Subcutaneous abdominal adipose tissue (tissue), 5 donors: ENCODE data around the gene PARD3.
A peak's percentile ranks its signal among the peaks of the same experiment; 100 is the strongest.

Experiments
- H3K27ac ChIP-seq: one replicate; pipeline ENCODE4 v1.7.0; 2013; ENCODE audit warnings: low read depth, mild to moderate bottlenecking, inconsistent platforms, low read length, moderate library complexity
- H3K27me3 ChIP-seq, 5 donors: one replicate each; pipeline ENCODE4 v1.7.0; 2013; ENCODE audit warnings: low read length in 5 of 5, inconsistent platforms in 1 of 5; ENCODE audit not compliant: control insufficient read depth in 5 of 5, insufficient read depth in 4 of 5
- H3K36me3 ChIP-seq, 5 donors: one replicate each; pipeline ENCODE4 v1.7.0; 2013; ENCODE audit warnings: low read length in 5 of 5; ENCODE audit not compliant: control insufficient read depth in 5 of 5, insufficient read depth in 5 of 5
- H3K4me1 ChIP-seq, 5 donors: one replicate each; pipeline ENCODE4 v1.7.0; 2013; ENCODE audit warnings: low read length in 5 of 5, mild to moderate bottlenecking in 3 of 5, moderate library complexity in 1 of 5; ENCODE audit not compliant: control insufficient read depth in 5 of 5, insufficient read depth in 5 of 5
- H3K4me3 ChIP-seq, 5 donors: one replicate each; pipeline ENCODE4 v1.7.0; 2013; ENCODE audit warnings: low read length in 5 of 5, low read depth in 1 of 5
- H3K9ac ChIP-seq, 5 donors: one replicate each; pipeline ENCODE4 v1.7.0; 2013; ENCODE audit warnings: low read length in 5 of 5, mild to moderate bottlenecking in 4 of 5, moderate library complexity in 3 of 5
- H3K9me3 ChIP-seq, 5 donors: one replicate each; pipeline ENCODE4 v1.7.0; 2013; ENCODE audit warnings: low read length in 5 of 5; ENCODE audit not compliant: control insufficient read depth in 5 of 5
- donor health status: healthy.
- donor health status: healthy.
- donor health status: healthy.
- donor health status: healthy.
- donor health status: healthy.

Gene PARD3

DNA sequence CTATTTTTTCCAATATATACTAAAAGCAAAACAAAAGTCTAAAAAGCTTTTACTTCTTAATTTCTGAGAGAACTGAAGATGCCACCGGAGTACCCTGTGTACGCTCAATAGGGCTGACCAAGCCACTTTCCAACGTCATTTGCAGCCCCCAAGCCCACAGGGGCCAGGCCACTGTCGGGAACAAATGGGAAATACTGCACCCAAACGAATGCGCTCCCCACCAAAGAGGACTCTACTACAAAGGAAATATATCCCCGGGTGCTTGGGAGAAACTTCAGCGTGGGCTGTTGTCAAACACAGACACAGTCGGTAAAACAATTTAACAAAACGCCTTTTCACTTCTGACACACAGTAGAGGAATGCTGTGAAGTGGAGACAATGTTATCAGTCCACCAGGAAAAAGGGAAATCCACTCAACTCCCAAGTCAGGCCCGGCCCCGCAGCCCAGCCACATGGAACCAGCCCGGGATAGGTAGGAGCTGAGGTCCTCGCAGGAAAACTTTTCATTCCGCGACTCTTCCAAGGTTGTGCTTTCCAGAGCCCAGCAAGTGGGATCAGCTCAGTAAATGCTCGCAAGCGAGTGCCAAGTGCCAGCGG, 1.4 kb downstream of the PARD3 start:
- peaks cover 0 to 10% (median 3%) of the 10 kb centered on the region in 5 donors for H3K27me3 ChIP-seq
- H3K9me3 ChIP-seq, result no peaks in the 10 kb centered on the region
- peaks cover 4 to 52% (median 38%) of the 10 kb centered on the region in 5 donors for H3K4me1 ChIP-seq
- no peaks in the 10 kb centered on the region for H3K36me3 ChIP-seq
- H3K27ac ChIP-seq, result peak overlapping the region; percentile 46
- peak overlapping the region in 4 of 5 donors; percentile 56 to 85 (median 80) for H3K9ac ChIP-seq
- peak overlapping the region; percentile 61 to 80 (median 69) for H3K4me3 ChIP-seq

DNA sequence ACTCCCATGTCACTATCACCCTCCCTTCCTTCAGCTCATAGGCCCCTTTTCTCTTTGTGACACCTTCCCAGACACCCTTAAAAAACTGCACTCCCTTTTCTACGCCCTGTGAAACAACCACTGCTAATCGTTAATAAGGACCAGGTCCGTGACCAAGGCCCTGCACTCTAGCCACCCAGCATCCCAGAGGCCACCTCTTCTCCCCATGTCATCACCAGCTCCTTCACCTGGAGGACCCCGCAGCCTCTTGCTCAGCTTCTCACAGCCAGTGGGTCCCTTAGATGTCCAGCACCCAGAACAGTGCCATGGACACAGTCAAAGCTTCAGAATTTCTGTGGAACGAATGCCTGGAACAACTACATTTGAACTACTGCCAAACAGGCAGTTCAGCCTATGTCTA, 2.3 kb downstream of the PARD3 start:
- Histone ChIP-seq H3K27ac (no peak overlapping the region), H3K27me3 (peaks cover 0 to 9% (median 3%) of the 10 kb centered on the region in 5 donors), H3K4me1 (peaks cover 4 to 52% (median 39%) of the 10 kb centered on the region in 5 donors), H3K9ac (no peak overlapping the region), H3K9me3 (no peaks in the 10 kb centered on the region), H3K36me3 (no peaks in the 10 kb centered on the region), H3K4me3 (peak overlapping the region in 2 of 5 donors; percentile 26 to 80)

DNA sequence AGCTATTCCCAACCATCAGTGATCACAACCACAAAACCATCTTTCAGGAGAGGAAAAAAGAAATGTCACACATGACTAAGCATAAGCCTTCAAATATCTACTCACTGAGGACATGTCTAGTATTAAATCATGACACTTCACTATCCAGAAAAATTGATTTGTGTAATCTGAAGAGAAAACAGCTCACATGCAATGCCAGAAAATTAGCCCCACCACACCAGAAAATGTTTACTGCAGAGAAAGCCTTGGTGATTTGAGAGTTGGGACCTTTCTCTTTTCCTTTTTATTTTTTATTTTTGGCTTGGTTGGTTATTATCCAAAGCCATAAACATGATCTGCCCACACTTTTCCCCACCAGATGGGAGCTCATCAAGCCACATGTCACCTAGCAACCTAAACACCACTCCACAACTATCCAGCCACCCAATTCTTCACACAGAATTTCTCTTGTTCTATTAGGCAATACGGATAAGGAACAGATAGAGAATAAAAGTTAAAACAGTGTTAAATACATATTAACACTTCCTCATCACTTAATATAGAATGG, 3.1 kb downstream of the PARD3 start:
- no peak overlapping the region for H3K9ac ChIP-seq
- no peak overlapping the region for H3K27ac ChIP-seq
- no peaks in the 10 kb centered on the region for H3K36me3 ChIP-seq
- H3K9me3 ChIP-seq, result no peaks in the 10 kb centered on the region
- no peak overlapping the region for H3K4me3 ChIP-seq
- H3K4me1 ChIP-seq, result peaks cover 4 to 52% (median 39%) of the 10 kb centered on the region in 5 donors
- H3K27me3 ChIP-seq, result peaks cover 0 to 5% (median 3%) of the 10 kb centered on the region in 5 donors

DNA sequence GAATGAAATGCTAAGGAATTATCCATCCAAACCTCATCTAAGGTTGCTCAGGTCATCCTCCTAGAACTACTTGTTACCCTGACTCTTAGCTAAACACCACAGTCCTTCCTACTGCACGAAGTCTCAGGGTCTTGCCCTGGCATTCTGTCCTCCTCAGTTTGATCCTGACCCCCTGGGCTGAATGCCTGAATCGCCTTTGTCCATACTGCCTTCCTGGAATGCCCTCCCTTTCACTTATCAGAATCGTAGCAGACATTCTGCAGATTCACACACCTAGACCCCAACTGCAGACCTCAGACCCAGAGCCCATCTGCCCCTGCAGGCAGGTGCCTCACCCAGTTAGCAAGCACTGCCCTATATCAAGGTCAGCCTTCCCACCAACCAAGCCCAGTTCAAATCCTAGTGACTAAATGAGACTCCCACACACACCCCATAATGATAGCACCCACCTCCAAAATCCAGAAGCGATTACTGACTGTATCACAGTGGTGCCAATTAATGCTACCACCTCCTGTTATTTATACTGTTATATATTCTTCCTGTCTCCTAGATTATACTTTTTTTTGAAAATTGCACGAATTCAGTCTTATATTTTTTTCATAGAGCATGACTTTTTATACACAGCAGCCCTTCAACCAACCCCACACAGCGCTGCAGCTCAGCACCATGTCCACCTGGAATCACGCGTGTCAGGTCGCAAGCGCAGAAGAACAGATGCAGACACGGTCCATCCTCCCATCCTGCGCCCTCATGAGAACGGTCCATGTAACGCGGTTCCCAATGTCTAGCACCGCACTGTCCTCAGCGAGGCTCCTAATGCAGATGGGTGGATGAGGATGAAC, 3.7 kb downstream of the PARD3 start:
- Histone ChIP-seq H3K4me3 (no peak overlapping the region), H3K27me3 (peaks cover 0 to 8% (median 0%) of the 10 kb centered on the region in 5 donors), H3K27ac (no peak overlapping the region), H3K9me3 (no peaks in the 10 kb centered on the region), H3K4me1 (peaks cover 3 to 48% (median 34%) of the 10 kb centered on the region in 5 donors), H3K36me3 (no peaks in the 10 kb centered on the region), H3K9ac (no peak overlapping the region)

DNA sequence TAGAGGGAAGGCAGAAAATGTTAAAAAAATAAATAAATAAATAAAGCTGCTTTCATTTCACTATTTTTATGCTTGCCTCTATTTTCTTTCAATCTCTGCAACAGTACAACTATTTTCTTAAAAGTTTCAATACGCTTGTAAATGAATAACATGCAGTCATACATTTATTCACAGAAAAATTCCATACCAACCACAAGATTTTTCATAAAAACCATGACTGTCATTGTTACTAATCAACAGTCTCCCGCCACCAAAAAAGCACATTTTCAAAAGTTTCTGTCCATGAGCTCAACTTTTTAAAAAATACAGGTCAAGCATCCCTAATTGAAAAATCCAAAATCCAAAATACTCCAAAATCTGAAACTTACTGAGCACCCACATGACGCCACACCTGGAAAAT, 5.3 kb downstream of the PARD3 start:
- Histone ChIP-seq H3K4me1 (peaks cover 0 to 39% (median 25%) of the 10 kb centered on the region in 5 donors), H3K9me3 (no peaks in the 10 kb centered on the region), H3K36me3 (no peaks in the 10 kb centered on the region), H3K27ac (no peak overlapping the region), H3K9ac (no peak overlapping the region), H3K27me3 (peaks cover 0 to 8% (median 0%) of the 10 kb centered on the region in 5 donors), H3K4me3 (peak overlapping the region in 3 of 5 donors; percentile 17 to 47 (median 44))

DNA sequence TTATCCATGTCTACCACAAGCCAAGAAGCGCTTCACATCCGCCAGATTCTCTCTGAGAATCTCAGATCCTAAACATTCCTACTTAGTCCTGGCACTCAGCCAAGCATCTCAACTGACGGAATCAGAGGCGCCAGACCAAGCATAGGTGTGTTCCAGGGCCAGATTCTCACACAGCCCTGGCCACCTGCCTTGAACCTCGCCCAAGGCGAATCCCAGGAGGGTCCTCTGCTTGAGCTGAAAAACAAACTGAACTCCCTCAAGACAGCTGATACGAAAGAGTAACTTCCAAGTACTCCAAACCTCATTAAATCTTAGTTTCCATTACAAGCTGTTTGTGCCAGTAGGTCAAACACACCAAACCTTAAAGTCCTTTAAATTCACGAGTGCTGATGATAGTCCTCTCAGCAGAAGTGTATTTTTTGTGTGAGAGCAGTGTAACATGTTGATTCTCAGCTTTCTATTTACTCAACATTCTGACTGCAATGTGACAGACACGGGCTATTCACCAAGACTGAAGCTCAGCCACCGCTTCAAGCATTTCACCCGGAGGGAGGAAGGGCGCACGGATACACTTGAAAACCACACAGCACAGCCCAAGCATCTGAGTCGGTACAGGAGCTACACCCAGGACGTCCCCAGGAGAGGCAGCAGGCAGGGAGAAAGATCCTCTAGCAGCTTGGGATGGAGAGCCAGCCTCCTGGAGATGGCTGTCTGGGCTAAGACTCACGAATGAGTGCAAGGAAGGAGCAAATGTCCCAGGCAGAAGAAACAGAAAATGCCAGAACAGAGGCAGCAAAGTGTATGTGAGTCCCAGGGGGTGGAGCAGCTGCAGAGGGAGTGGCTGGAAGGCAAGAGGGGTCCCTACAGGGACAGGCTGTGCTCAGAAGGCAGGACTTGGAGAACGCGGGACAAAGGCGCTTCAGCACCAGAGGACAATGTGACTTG, 6.0 kb downstream of the PARD3 start:
- H3K9ac ChIP-seq, result no peak overlapping the region
- H3K4me3 ChIP-seq, result peak overlapping the region; percentile 13 to 47 (median 38)
- no peak overlapping the region for H3K27ac ChIP-seq

DNA sequence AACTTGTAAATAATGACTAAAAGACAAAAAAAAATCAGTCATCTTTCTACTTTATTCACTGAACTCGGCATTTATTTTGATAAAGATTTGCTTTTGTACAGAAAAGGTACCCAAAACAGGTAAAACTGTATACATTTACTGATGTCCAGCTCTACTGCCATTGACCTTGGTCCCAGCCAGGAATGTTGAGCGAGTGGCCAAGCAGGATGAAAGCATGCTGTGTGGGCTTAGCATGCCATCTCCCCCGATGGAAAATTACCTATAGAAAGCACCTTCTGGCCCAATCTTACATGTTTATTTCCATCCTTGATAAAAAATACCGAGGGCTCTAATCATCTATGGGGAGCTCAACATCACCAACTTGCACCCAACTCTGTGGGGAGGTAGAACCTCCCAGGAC, 6.8 kb downstream of the PARD3 start:
- H3K9me3 ChIP-seq, result no peaks in the 10 kb centered on the region
- H3K27ac ChIP-seq, result no peak overlapping the region
- H3K36me3 ChIP-seq, result no peaks in the 10 kb centered on the region
- H3K4me1 ChIP-seq, result peaks cover 0 to 28% (median 25%) of the 10 kb centered on the region in 5 donors
- no peak overlapping the region for H3K4me3 ChIP-seq
- H3K27me3 ChIP-seq, result peaks cover 0 to 8% (median 0%) of the 10 kb centered on the region in 5 donors
- H3K9ac ChIP-seq, result no peak overlapping the region

More for the DNA sequence above, 6.0 kb downstream of the PARD3 start:
- Histone ChIP-seq H3K36me3 (no peaks in the 10 kb centered on the region), H3K9me3 (no peaks in the 10 kb centered on the region), H3K4me1 (peaks cover 0 to 35% (median 25%) of the 10 kb centered on the region in 5 donors), H3K27me3 (peaks cover 0 to 8% (median 0%) of the 10 kb centered on the region in 5 donors)

DNA sequence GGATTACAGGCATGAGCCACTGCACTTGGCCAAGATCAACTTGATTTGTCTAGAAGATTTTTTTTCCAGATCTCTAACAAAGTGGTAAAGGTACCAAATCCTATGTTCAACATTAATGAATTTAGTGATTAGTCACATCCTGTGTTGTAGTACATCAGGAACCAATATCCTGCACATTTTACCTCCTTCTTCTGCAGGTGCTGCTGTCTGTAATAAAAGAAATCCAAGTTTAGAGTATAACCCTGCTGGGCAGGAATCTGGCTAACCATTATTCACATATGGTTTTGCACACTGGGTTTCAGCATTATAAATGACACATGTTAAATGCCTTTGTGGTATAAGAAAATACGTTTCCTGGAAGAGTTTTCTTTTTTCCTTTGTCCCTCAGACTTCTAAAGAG, 10.8 kb downstream of the PARD3 start:
- Histone ChIP-seq H3K9ac (no peak overlapping the region), H3K27me3 (peaks cover 0 to 3% (median 0%) of the 10 kb centered on the region in 5 donors), H3K36me3 (no peaks in the 10 kb centered on the region), H3K27ac (no peak overlapping the region), H3K4me1 (peaks cover 0 to 22% (median 6%) of the 10 kb centered on the region in 5 donors), H3K9me3 (no peaks in the 10 kb centered on the region), H3K4me3 (no peak overlapping the region)

DNA sequence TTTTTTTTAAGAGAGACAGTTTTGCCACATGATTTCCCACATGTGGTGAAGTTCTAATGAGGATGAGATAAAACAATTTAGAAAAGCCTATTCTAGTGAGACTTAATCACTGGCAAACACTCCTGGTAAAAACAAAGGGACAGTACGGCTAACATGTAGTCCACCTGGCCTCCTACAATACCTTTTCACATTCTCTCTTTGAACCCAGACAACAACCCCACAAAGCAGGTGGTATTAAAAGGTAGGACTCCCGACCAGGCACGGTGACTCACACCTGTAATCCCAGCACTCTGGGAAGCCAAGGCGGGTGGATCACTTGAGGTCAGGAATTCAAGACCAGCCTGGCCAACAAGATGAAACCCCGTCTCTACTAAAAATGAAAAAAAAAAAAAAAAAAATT, 12.4 kb downstream of the PARD3 start:
- no peak overlapping the region for H3K9ac ChIP-seq
- H3K27me3 ChIP-seq, result peaks cover 0 to 3% (median 0%) of the 10 kb centered on the region in 5 donors
- no peaks in the 10 kb centered on the region for H3K9me3 ChIP-seq
- H3K4me3 ChIP-seq, result no peak overlapping the region
- no peaks in the 10 kb centered on the region for H3K36me3 ChIP-seq
- peaks cover 0 to 16% (median 0%) of the 10 kb centered on the region in 5 donors for H3K4me1 ChIP-seq
- H3K27ac ChIP-seq, result no peak overlapping the region
